ENCODE measurements around the gene EXOC6.

DNA sequence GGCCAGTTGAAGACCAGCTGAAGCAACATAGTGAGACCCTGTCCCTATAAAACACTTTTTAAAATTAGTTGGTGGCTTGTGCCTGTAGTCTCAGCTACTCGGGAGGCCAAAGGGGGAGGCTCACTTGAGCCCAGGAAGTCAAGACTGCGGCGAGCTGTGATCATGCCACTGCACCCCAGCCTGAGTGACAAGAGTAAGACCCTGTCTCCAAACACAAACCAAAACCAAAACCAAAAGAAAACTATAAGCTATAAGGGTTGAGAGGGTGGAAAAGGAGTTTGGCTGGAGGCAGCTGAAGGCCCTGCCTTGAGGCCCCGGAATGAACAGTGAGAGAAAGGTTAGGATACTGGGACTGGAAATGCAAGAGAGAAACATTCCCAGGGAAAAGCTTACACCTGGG lies 10.9 kb upstream of the EXOC6 start:
- TF ChIP-seq POLR2A (IDR thresholded peaks at IDR 0.05) (no peak), CTCF (IDR thresholded peaks at IDR 0.05 in 8 of 11, conservative IDR thresholded peaks at IDR 0.05 in 3 of 11) (no peak)
